SIG-M5 treated with dmso at 0.1 percent for 504 hours (cell line): ENCODE data around the gene MT1G.
"Not testable (repeated sequence)": the region's sequence is repeated elsewhere in the genome, so short reads cannot be mapped to it uniquely, and the experiment has no call there.

Source experiments
- DNase-seq: peaks from one replicate; lab custom pipeline; 2025; ENCODE audit not compliant: unreplicated experiment; lab: John Stamatoyannopoulos, UW

Gene MT1G

DNA sequence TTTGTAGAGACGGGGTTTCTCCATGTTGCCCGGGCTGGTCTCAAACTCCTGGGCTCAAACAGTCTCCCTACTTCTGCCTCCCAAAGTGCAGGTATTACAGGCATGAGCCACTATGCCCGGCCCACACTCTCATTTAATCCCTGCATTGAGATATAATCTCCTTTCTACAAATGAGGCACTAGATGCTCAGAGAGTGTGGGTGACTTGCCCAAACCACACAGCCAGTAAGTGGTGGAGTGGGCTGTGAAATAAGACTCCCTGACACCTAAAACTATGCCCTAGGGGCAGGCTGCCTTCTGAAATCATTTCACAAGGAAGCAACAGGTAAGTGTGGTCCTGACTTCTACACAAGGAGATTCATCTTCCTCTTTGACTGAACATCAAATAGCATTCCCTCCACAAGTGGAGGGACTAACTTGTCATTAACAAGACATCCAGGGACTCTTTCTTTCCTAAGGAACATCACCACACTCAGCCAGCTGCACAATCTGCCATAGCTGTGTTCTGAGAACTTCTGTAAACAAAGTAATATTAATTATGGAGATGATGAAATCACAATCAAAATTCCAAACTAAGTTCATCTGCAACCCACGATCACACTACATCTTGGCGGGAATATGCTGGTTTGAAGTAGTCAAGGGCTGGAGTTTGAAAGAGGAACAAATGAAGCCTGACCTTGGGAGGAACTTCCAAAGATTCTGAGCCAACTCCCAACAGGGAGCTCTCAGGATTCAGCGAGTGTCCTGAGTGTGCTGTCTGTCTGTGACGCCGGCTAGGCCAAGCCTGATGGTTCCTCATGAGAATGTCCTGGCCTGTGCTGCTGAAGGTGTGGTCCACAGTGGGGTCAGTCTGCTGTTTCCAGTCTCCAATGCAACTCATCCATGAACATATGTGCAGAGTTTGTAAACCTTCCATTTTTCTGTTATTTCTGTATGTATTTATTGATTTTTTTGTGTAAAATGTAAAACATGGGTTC is 2.3 kb downstream of the MT1G start:
- not testable (repeated sequence) for DNase-seq

DNA sequence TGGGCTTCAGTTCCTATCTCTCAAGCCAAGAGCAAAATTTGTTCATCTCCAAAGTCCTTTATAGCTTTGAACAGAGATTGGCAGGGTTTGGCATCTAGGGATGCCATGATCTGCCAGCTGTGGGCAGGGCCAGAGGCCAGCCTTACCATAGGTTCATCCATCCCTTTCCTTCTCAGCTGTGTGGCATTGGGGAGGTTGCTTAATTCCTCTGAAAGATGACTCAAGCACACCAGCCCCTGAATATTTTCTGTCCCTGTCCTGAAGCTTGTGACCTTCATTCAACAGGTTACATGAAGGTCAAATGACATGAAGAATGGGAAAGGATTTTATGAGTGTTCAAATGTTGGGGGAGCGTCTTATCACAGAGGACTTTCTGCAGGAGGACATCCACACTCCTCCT is 3.4 kb downstream of the MT1G start:
- no peak for DNase-seq

DNA sequence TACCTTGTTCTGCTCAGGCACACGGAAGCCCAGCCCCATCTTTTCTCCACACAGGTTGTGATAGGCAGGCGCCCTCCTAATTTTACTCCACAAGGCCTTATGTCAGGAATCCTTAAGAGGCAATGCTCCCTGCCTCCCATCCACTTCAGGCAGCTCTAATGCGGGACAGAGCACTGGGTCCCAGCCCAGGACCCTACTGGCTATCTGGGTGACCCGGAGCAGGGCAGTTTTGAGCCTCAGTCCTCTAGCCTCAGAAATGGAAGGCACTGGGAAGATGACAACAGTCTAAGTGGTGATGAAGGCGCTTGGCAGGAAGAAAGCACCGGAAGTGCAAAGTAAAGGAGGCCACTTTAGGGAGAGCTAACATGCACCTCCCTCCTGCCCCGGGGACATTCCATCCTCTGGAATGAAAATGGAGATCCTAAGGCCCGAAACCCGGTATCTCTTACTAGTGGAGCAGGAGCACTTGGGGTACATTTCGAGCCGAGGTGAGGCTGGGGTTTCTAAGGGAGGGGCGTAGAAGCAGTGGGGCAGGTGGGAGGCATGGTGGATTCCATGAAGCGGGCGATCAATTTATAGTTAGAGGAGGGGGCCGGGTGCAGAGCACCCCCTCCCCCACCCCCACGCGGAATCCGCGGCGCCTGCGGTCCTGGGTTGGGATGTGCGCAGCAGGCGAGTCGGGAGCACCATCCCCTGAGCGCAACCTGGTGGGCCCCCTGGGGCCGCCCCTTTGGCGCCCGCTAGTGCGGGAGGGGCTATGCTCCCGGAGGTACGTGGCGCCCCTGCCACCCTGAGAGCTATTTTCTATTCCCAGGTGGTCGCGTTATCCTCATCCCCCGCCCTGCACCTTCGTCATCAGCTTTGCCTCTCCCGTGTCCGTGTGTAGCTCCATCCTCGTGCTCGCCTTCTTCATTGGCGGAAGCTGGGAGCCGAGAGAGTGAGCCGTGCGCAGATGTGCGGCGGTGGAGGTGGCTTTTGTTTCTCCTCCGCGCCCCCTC is 5.2 kb downstream of the MT1G start:
- no peak for DNase-seq

DNA sequence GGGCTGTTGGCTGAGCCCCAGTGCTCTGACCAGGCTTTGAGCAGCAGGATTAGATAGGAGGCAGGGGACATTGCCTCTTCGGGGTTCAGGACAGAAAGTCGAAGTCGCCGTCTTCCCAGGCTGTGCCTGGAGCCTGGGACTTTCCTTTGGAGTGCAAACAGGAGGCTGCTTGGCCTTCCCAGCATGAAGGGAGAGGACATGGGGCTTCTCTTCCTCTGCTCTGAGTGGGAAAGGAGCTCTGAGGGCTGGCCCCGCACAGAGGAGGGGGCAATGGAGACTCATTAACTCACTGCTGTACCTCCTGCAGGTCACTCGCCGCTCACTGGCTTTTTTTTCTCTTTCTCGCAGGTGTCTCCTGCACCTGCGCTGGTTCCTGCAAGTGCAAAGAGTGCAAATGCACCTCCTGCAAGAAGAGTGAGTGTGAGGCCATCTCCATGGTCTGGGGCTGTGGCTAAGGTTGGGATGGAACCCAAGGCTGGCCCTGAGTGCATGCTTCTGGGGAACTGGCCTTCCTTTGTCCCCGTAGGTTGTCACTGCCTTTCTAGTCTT is 9.5 kb downstream of the MT1G start:
- DNase-seq, result no peak

DNA sequence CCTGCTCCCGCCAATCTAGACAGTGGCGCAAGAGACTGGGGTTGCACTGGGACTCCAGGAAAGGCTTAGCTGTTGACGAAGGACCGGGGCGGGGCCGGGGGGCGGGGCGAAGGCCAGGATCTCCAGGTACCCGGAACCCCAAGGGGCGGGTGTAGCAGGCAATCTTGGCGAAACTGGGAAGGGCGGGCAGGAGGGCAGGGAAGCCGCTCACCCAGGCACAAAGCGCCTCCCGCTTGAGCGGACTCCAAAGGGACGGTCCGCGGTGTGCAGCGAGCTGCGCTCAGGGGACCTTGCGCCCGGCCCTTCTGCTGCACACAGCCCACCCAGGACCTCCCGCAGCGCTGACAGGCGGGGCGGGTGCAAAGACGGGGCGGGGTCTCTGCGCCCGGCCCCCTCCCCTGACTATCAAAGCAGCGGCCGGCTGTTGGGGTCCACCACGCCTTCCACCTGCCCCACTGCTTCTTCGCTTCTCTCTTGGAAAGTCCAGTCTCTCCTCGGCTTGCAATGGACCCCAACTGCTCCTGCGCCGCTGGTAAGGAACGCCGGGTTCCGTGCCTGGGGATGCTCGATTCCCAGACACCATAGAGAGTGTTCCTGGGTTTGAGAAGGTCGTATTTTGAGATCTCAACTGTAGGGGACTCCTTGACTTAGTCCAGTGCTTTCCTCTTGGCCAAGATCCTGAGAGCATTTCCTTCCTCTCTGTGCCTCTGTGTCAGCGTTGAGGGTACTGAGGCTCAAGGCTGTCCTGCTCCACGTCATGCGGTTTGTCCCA is 10.1 kb downstream of the MT1G start, which contains the start of gene MT1F:
Gene MT1F (plus strand): TSS at position 405 of the 772 bp plus-strand sequence. CDS start 100 bp downstream, at position 505.
- peak; percentile 78 for DNase-seq

DNA sequence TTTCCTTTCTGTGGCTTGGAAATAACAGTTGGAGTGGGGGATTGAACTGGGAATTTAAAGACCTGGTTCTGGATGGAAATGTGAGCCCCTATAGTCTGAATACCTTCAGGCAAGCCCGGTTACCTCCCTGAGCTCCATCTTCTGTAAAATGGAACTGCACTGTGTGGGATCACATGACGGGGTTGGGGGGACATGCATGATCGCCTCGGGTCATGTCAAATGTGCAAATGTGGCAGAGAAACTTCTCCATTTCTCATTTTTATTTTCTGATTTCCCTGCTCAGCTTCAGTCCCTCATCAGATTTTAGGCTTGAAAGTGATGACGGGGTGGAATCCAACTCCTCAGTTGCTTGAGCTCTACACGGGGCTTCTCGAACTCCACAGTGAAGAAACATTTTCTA is 14.6 kb downstream of the MT1G start:
- DNase-seq, result no peak

DNA sequence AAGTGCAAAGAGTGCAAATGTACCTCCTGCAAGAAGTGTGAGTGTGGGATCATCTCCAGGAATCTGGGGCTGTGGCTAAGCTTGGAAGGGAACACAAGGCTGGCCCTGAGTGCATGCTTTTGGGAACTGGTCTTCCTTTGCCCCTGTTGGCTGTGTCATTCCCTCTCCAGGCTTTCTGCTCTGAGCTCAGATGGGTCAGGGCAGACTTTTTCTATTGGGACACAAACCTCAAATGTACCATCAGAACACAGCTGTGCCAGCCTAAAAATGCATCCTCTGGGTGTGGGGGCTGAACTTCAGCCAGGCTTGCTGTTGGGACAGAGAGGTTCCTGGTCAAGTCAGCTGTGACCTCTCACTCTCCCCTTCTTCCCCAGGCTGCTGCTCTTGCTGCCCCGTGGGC is 15.3 kb downstream of the MT1G start:
- DNase-seq, result no peak

DNA sequence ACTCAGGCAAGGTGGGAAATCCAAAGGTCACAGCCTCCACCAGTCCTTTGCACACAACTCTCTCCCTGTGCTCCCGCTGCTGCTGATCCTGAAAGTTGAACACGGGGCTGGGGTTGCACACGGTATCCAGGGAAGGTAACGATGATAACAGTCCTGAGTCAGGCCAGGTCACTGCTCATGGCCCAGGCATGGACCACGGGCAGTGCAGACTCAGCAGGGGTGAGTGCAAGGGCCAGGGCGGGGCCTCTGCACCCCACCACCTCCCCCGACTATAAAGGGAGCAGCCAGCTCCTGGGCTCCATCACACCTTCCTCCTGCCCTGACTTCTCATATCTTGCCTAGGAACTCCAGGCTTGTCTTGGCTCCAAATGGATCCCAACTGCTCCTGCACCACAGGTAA is 16.3 kb downstream of the MT1G start, which contains the start of gene MT1B:
Gene MT1B (plus strand): TSS at position 301 of the 400 bp plus-strand sequence. CDS start 68 bp downstream, at position 369.
- no peak for DNase-seq

DNA sequence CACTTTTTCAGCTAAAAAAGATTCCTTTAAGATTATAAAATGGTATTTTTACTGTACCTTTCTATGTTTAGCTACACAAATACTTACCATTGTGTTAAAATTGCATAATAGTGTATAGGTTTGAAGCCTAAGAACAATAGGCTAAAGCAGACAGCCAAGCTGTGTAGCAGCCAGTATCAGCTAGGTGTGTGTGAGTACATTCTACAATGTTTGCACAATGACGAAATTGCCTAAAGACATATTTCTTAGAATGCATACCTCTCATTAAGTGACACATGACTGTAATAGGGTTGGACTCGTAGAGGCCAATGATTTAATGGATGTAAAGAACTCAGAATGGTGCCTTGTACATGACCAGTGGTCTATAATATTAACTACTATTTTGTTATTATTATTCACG is 18.0 kb downstream of the MT1G start:
- no peak for DNase-seq

DNA sequence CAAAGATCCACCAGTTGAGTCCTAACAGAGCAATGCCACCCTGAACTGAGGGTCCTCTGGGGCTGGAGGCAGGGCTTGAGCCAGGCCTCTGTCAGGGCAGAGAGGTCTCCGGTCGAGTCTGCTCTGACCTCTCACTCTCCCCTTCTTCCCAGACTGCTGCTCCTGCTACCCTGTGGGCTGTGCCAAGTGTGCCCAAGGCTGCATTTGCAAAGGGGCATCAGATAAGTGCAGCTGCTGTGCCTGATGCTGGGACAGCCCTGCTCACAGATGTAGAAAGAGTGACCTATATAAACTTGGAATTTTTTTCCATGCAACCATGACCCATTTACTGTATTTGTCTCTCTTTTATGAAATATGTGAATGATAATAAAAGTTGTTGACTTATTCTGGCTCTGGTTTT is 18.6 kb downstream of the MT1G start:
- no peak for DNase-seq

DNA sequence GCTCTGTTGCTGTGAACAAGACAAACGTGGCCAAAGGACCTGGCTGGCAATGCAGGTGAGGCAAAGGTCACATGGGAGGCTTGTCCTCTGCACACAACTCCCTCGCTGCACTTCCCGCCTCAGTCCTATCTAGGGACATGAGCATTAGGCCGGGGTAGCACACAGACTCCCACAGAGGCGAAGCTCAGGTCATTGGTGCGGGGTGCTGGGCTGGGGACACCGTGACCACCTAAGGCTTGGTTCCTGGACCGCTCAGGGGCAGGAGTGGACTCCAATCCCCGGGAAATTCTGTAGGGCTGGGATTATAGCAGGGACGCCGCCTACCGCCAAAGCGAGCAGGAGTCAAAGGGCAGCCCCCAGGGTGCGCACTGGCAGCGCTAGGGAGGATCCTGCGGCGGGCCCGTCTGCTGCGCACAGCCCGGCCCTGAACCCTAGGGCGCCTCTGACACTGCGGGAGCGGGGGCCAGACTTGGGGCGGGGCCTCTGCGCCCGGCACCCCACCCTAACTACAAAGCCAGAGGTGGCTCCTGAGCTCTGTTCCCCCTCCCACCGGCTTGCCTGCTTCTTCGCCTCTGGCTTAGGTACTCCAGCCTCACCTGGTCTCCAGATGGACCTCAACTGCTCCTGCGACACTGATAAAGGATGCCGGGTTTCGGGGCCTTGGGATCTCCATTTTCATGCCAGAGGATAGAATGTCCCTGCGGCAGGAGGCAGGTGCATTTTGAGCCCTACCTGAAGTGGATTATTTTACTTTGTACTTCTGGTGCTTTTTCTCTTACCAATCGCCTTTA is 20.0 kb downstream of the MT1G start:
- DNase-seq, result no peak

DNA sequence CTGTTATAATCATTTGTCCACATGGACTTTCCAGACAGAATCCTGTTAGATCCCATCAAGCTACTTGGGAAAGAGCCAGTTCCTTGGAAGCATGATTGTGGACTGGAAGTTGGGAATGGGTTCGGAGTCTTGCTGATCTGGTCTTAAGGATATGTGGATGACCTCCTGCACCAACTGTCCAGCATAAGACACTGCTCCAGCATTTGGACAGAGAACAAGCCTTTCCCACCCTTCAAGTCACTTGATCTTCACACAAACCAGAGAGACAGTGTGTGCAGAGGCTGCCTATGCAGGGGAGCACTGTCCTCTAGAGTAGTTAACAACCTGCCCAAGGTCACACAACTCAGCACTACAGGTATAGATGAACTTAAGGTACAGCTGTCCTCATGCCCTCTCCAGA is 22.0 kb downstream of the MT1G start:
- DNase-seq, result no peak

DNA sequence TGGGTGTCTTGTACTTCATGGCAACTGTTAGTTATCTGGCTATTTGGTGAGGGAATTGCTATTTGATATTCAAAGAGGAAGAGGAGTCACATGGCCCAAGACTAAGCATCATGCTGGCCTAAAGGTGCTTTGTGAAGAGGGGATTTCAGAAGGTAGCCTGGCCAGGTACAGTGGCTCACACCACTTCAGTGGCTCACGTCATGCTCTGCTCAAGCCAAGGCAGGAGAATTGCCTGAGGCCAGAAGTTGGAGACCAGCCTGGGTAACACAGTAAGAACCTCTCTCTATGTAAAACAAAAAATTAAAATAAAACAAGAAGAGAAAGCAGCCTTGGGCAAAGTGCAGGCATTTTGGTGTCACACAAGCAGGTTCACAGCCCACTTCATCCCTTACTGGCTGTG is 22.6 kb downstream of the MT1G start:
- DNase-seq, result no peak

DNA sequence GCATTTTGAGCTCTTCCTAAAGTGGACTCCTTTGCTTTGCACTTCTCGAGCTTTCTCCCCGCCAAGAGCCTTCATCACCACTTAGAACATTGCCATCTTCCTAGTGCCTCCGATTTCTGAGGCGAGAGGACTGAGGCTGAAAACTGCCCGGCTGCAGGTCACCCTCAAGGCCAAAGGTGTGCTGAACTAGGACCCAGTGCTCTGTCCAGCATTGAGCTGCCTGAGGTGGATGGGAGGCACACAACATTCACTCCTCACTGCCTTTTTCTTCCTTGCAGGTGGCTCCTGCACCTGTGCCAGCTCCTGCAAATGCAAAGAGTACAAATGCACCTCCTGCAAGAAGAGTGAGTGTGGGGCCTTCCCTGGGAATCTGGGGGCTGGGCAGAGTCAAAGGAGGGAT is 24.0 kb downstream of the MT1G start:
- no peak for DNase-seq

DNA sequence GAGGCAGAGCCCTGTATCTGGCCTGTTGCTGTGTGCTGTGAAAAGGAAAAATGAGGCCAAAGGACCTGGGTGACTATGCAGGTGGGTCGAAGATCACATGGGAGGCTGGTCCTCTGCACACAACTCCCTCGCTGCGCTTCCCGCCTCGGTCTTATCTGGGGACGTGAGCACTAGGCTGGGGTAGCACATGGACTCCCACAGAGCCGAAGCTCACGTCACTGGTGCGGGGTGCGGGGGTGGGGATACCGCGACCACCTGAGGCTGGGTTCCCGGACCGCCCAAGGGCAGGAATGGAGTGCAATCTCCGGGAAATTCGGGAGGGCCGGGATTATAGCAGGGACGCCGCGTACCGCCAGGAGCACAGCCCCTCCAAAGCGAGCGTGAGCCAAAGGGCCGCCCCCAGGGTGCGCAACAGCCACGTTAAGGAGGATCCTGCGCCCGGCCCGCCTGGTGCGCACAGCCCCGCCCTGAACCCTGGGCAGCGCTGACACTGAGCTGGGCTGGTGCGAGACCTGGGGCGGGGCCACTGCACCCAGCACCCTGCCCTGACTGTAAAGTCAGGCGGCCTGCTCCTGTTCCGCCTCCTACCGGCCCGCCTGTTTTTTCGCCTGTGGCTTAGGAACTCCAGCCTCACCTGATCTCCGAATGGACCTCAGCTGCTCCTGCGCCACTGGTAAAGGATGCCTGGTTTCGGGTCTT is 24.6 kb downstream of the MT1G start:
- DNase-seq, result peak; percentile 54

DNA sequence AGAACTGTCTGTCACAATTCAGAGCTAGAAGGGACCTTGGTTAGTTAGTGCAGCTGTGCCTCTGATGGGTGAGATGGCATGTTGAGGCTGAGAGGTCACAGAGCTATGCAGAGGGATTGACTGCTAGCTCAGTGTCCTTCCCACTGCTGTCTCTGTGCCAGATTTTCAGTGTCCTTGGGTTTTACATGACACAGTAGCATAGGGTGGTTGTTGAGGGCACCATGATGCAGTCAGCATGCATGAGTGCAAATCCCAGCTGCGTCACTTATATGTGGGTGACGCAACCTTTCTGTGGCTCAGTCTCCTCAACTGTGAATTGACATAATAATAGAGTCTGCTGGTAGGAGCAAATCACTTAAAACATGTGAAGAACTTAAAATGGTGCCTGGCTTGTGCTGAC is 26.7 kb downstream of the MT1G start:
- no peak for DNase-seq

DNA sequence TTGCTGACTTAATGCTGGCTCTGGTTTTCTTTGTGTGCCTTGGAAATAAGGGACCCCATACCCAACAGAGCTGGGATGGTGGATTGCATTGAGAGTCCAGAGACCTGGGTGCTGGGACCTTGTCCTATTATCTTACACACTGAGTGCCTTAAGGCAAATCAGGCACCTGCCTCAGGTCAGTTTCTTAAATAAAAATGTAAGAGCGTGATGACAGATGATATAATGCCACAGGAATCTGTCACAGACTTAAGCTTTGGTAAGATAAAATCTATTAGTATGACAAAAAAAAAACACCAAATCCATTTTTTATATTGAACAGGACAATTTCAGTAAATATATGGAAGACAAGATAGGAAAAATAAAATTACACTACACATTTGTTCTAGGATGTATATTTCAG is 27.8 kb downstream of the MT1G start:
- DNase-seq, result no peak

DNA sequence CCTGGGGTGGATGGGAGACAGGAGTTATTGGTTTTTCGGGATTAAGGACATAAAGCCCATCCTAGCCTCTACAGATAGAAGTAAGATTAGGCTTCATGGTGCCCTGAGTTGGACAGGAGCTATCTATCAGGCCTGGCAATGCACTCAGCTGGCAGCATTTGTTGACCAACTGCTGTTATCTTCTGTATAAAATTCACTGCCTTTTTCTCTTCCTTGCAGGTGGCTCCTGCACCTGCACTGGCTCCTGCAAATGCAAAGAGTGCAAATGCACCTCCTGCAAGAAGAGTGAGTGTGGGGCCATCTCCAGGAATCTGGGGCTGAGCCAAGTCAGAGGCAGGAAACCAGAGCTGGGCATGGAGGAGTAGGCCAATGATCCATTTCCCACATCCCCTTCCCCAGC is 28.8 kb downstream of the MT1G start:
- DNase-seq, result no peak
